Islet of Langerhans (tissue), 1 donor: Measurements from ENCODE around the gene NR2C2.

Source experiments
- FAIRE-seq: peaks from one replicate; lab custom pipeline; 2011; peaks lifted over from hg19 to GRCh38; lab: Jason Lieb, UNC

Gene NR2C2

DNA sequence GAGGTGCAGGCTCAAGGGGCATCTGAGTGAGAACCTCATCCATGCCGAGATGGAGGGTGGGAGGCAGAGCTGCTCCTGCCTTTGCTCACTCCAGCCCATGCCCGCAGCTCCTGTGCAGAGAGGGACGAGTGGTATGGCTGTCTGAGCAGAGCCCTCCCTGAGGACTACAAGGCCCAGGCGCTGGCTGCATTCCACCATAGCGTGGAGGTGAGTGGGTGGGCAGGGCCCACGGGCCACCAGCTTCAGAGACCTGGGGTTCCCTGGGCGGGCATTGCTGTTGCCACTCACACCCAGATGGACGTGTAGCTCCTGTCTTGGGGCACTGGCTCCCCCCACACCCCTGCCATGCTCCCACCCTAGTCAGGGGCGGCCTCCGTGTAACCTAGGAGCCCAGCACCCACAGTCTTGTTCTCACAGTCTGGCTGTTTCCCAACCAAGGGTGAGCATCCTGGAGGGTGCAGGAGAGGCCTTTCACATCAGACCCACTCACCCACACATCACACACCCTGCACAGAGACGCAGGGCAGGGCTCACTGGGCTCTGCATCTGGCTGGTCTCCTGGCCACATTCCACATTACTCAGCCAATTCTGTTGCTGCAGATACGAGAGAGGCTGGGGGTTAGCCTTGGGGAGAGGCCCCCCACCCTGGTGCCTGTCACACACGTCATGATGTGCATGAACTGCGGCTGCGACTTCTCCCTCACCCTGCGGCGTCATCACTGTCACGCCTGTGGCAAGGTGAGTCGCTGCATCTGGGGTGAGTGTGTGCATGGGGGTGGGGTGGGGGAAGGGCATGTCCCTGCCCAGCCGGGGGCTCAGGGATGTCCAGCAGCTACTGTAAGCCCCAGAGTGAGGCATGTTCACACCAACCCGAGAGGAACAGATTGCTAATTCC, 25.3 kb upstream of the NR2C2 start:
- no peak for FAIRE-seq

DNA sequence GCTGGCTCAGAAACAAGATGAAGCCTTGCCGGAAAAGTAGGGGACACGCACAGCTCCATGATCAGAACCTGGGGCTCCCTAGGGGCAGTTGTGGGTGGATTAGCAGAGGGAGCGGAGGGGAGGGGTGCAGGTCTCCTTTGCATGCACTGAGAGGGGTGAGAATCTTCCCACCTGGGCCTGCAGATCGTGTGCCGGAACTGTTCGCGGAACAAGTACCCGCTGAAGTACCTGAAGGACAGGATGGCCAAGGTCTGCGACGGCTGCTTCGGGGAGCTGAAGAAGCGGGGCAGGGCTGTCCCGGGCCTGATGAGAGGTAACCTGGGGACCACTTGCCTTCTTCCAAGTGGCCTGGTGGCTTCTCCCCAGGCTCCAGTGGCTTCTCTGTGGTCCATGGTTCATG, 24.5 kb upstream of the NR2C2 start:
- FAIRE-seq: no peak

DNA sequence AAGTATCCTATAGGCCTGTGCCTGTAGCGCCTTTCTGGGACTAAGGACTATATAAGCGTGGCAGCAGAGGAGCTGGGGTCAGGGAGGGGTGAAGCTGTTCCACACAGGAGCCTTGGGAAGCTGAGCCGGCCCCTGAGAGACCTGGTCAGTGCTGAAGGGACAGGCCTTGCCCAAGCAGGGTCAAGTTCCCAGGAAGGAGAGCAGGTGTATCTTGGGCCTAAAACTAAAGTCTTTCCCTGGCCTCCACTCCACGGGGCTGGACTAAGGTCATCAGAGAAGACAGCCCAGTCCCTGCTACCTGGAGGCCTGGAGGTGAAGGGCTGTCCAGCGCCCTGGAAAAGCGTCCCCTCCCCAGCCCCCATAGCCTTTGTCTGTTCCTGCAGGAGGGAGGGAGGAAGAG, 23.9 kb upstream of the NR2C2 start:
- FAIRE-seq: no peak

DNA sequence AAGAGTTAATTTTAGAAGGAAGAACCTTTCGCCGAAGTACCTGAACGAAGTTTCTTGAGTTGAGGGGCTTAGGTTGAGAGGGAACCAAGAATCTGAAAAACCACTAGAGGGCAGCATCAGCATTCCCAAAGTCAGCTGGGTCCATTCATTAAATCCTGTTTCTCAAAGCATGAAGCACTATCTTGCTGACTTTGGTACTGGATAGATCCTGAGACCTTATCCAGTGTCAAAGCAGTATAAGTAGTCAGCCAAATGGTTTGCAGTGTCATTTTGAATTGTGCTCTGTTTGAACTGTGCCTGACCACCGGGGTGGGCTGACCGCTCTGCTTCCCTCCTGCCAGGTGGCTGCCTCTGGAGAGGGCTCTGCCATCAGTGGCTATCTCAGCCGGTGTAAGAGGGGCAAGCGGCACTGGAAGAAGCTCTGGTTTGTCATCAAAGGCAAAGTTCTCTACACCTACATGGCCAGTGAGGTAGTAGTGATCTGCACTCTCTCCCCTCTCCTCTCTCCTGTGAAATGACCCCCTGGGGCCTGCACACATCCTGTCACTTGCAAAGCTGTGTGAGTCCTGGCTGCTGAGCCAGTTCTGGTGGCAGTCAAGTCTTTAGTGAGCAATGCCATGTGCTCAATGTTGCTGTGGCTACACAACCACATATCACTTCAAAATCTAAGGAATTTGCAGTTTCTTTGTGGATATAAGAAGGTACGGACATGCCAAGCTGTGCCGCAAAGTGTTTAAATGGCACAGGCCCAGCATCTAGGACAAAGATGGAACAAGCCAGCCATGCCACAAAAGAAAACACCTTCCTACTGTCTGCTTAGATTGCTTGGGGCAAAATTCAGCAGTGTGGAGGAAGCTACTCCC, 21.4 kb upstream of the NR2C2 start:
- FAIRE-seq: no peak

DNA sequence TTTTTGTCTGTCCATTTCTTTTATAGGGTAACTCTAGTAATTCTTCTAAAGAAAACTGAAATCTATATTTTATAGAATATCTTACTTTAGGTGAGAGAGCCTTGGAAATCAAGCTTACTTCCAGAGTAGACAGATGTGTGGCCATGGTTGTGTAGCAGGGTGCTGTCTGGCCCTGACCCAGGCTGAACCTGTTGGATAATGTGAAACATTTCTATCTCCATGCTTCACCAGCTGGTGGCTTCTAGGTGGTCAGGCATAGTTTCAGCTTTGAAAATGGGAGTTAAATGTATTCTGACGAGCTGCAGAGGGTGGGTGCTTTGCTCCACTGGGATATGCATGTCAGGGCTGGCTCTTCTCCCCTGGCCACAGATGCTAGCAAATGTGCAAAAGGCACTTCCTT, 20.8 kb upstream of the NR2C2 start:
- FAIRE-seq: no peak

DNA sequence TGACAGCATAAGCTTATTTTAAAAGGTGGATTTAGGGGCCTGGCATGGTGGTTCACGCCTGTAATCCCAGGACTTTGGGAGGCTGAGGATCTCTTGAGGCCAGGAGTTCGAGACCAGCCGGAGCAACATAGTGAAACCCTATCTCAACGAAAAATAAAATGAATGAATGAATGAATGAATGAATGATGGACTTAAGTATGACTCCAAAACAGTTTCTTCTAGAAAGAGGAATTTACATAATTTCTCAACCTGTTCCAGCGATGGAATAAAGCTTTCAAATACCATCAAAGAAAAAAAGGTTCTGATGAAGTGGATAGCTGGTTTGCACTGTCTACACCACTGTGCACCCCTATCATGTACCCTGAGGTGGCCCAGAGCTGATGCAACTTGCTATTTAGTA, 20.1 kb upstream of the NR2C2 start:
- FAIRE-seq: no peak

DNA sequence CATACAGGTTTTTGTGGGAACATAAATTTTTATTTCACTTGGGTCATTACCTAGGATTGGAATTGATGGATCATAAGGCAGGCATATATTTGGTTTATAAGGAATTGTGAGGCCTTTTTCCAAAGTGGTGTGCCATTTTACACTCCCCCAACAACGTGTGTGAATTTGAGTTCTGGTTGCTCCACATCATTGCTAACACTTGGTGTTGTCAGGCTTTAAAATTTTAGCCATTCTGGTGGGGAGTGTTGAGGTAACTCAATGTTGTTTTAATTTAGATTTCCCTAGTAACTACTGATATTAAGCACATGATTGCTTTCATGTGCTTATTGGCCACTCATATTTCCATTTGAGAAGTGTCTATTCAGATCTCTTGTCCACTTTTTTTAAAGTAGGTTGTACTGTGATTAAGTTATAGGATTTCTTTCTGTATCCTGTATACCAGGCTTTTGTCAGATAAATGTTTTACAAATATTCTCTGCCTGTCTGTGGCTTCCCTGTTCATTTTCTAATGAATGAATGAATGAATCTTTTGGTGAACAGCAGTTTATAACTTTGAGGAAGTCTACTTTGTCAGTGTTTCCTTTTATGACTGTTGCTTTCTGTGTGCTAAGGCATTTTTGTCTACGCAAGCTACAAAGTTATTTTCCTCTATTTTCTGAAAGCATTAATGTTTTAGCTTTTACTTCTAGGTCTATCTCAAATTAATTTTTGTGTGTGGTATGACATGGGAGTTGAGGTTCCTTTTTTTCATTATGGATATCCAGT, 17.9 kb upstream of the NR2C2 start:
- no peak for FAIRE-seq

DNA sequence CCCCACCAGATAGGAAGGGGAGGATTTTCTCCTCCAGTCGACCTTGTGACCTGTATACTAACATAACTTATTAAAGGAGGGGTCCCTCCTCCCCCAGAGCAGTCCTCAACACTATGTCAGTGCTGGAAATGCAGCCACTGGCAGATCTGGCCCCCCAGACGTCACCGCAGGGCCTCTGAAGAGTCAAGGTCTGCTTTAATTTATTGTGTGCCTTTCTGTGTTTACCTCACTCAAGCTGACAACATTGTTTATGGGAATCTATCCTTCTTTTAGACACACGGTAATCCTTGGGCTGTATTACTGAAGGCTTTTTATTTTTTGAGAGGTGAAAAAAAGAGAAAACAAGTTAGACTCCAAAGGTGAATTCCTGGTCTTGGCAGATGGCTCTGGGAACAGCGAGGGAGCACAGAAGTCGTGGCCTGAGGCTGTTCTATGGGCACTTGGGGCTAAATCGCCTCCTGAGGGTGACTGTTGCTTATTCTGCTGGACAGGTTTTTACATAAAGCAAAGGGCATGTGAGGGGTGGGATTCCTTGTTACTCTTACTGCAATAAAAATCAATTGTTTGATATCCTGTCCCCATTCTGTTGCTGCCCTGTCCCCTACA, 13.5 kb upstream of the NR2C2 start:
- FAIRE-seq: no peak

DNA sequence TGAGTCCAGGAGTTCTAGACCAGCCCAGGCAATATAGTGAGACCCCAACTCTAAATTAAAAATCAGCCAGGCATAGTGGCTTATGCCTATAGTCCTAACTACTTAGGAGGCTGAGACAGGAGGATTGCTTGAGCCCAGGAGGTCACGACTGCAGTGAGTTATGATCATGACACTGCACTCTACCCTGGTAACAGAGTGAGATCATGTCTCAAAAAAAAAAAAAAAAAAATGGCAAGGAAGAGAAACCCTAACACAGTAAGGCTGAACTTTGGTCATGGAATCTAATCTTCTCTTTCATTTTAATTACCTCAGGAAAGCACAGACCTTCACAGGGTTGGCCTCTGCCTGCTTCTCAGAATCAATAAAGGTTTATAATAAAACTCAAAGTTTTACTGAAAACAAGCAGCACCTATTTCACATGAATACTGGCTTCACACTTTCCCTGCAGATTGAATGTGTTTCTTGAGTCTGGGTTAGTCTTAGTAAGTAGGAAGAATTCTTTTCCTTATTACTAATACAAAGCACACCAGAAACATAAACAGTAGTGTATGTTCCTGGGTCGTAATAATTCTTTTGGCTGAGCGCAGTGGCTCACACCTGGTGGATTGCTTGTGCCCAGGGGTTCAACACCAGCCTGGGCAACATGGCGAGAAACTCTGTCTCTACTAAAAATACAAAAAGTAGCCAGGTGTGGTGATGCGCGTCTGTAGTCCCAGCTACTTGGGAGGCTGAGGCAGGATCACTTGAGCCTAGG, 11.6 kb upstream of the NR2C2 start:
- FAIRE-seq: no peak

DNA sequence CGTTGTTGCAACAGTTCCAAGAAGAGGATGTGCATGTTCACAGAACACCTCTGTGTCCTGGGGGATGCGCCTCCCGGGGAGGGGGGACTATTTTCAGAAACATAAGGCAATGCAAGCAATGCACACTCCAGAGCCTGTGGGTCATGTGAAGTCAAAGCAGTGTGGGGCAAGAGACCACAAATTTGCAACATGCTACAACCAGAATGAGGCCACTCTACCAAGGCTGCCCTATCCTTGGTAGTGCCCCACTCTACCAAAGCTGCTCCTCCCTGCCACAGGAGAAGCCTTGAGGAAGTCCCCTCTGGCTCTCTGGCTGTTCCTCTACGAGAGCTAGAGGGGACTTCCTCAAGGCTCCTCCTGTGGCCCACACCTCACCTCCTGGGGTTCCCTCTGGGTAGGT, 8.4 kb upstream of the NR2C2 start:
- no peak for FAIRE-seq

DNA sequence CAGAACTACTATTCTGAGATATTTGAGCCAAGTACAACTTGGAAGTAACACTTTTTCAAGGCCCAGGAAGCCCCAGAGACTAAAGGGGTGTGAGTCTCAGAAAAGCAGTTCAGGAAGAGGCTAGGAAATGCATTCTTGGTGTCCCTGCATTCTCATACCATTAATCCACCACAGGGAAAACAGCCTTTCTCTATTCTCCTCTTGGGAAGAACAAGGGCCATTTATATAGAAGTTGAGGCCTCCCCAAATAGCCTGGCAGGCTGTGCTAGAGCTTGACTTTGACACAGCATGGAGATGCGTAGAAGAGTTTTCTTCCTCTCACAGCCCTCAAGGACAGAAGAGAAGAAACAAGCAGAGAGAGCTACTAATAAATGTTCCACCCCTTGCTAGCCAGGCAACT, 5.5 kb upstream of the NR2C2 start:
- no peak for FAIRE-seq

DNA sequence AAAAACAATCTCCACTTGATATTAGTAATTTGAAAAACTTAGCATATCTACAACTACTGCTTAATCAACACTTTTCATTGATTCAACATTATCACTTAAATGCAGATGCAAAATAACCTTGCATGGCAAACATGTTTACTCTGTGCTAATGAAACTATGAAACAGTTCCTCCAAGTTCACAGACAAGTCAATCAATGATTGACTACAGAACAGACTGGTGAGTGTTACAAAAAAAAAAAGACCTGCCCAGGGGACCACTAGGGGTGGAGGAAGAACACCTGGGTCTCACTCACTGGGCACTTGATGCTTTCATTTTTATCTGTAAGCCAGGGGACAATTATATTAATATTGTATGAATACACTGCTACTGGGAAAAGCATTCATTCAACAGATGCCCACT, 4.3 kb upstream of the NR2C2 start:
- FAIRE-seq: no peak

DNA sequence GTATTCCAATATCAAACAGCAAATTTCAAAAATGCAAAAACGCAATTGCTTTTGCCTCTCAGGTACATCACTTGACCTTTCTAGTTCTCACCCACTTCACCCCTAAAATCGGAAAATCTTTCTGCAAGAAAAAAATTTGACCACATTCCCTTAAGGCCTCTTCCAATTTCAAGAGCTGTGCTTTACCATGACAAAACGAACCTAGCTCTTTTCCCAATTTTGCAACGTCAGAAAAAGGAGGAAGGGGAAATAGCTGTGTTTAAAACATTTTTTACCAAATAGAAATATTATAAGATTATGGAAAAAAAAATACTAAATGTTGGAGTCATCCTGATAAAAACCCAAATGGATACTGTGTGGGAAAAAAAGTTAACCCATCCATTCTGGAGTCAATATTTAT, 1.1 kb upstream of the NR2C2 start:
- no peak for FAIRE-seq

DNA sequence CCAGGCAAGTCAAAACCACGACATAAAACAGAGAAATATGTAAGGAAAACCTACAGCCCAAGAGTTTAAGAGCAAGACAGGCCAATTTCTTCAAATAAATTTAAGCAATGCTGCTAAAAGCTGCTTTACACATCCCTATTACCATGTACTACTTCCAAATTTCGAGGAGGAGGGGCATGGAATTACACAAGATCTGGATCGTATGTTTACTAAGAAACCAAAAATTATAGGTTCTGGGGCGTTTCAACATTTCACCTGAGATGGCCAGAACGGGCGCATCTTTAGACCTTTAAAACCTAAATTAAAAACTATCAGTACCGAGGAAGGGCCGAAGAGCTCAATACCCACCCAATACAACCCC, 664 bp upstream of the NR2C2 start:
- FAIRE-seq: no peak

DNA sequence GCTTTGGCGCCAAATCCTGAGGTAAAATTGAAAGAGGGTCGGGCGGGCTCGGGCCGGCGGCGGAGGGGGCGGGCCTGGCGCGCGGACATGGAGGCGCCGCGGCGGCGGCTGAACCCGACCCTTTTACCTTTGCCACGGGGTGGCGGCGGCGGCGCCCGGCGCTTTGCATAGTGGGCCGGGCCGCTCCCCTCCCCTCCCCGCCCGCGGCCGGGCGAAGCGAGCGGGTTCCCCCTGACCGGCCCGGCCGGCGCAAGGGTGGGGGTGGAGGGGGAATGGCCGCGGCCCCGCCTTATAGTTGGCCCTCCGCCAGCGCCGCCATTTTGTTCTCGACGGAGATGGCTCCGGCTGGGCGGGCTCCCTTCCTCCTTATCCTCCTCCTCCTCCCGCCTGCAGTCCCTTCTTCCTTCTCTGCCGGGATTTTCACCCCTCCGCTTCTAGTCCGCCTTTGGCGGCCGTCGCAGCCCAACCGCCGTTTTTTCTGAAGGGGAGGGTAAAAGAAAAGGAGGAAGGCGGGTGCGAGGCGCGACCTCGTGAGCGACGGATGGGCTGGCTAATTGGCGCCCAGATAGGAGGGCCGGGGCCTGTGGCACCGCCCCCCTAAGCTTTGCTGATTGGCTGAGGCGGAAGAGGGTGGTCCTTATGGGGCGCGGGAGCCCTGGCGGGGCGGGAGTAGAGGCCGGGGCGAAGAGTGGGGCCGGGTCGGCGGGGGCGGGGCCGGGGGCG, 664 bp downstream of the NR2C2 start:
- no peak for FAIRE-seq

DNA sequence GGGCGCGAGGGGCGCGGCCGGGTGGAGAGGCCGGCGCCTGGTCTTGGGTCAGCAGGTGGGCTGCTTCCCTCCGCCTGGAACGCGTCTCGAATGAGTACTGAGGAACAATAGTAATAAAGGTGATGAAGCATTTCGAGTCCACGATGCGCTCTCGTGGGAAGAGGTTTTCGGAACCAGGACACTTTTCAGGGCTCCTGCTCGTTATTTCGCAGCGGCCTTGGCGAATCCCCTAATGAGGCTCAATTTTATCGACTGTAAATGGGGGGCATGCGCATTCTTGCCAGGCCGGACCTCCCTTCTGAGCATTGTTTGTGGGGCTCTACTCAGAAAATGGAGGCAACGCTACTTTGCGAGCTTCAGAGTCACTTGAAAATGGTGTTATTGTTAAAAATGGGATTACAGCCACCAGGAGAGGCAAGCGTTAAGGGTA, 1.2 kb downstream of the NR2C2 start:
- FAIRE-seq: no peak

DNA sequence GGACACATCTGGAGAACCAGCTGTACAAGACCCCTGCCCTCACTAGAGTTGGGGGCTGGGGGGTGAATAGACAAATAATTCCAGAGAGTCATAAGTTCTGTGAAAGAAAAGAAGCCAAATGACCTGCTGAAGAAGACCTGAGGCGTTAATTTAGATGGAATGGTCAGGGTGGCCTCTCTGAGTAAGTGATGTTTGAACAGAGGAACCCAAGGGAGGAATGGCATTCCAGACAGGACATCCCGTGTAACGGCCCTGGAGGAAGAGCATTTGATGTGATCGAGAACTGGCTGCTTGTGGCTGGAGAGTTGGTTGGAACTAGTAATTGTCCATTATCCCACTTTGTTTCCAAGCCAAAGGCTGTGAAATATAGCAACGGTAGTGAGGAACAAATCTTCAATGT, 1.7 kb downstream of the NR2C2 start:
- FAIRE-seq: no peak

DNA sequence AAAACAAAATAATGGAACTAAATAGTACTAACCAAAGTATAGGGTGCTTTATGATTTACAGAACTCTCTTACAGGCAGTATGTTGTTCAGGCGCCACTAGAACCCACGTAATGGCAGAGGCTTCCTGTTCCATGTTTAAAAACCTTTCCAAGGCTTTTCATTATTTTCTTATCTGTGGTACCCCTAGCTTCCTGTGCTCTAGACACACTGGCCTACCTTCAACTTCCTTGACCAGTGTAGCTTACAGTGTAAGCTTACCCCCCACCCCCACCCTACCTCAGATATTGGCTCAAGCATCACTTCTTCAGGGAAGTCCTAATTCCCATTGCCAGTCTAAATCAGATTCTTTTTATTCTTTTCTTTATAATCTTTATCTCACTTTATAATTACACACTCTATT, 2.9 kb downstream of the NR2C2 start:
- no peak for FAIRE-seq

DNA sequence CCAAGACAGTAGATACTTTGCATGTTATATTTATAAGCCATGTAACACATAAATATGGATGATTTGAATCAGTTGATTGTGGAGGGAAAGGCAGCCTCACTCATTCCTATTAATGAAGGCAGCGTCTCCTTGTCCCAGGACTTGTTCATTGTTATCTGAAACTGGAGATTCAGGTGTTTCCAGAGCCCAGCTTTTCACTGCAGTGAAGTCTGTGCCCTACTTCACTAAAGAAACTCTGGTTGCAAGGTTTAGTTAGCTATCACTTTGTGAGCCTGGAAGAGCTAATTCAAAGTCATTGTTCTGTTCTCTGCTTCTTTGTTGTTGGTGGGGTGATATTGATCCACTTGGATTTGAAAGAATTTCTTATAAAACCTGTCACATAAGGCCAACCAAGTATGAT, 9.8 kb downstream of the NR2C2 start:
- FAIRE-seq: no peak

DNA sequence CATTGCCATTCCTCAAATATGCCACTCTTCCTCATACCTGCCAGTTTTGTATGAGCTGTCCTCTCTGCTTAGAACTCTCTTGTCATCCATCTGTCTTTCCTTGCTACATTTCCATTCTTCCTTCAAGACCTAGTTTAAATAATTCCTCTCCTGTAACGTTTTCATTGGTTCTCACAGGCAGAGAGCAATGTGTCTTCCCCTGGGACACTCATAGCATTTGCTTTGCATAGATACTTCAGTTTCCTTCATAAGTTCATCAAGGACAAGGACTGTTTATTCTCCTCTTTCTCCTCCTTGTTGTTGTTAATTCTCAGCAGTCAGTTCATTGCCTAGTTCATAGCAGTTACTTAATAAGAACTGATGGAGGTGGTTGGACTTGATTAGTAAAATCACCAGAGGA, 10.5 kb downstream of the NR2C2 start:
- no peak for FAIRE-seq

DNA sequence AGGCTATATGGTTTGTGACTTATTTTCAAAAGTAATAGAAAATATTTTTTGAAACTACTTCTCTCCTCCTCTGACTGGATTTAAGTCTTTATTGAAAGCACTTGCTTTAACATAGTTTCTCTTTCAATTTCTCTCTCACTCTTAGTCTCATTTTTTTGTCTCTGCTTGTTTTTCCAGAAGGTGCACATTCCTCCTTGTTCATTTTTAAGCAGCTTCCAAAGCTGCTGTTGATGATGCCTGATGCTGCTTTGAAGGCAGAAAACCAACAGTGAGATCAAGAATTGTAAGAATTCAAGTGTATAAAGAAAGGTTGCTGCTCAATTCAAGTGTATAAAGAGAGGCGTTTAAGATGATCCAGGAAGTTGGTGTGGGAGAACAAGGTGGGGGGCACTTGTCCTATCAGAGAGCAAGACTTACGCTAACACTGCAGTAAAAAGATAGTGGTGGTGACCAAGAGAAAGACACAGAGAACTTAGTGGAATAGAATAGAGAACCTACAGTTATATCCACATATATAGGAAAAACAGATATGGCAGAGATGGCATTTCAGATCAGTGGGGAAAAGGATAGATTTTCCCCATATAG, 12.1 kb downstream of the NR2C2 start:
- FAIRE-seq: no peak
